HepG2 (cell line): ENCODE results near the gene KCNIP4. TPM values are rescaled to one million over a fixed set of nuclear protein-coding genes. Genes with fewer than 3 reads are reported as not detected.

Experiments
- ATAC-seq: fragments of 200-7000 bp; cut with Tn5 transposase; 3 replicates; pipeline ENCODE4 v1.9.1; 2020; ENCODE audit warnings: mild to moderate bottlenecking, moderate library complexity
- BruUV-seq: library from RNA; stranded (reverse); fragments of 400-500 nt; replicated peaks from 2 replicates; lab custom pipeline; 2021; lab: Mats Ljungman, UMichigan
- CTCF ChIA-PET: fragments of 300-600 bp; formaldehyde crosslinking; extraction: SDS; loops from one replicate; lab custom pipeline; 2021; ENCODE audit warnings: low total read pairs, inconsistent platforms, low intra/inter-chr PET ratio; lab: Yijun Ruan, JAX
- POLR2A ChIA-PET: fragments of 350-600 bp; sonication (Branson Sonifier 250); formaldehyde crosslinking; loops from one replicate; lab custom pipeline; 2020; ENCODE audit warnings: antibody characterized with exemption, inconsistent platforms; lab: Yijun Ruan, JAX
- DNase-seq: peaks from one replicate; pipeline ENCODE4 v3.0.0-alpha.2; 2015; ENCODE audit warnings: low spot score
- FAIRE-seq: peaks from 3 replicates; lab custom pipeline; 2011; peaks lifted over from hg19 to GRCh38; lab: Jason Lieb, UNC
- H2AFZ ChIP-seq: one replicate; pipeline ENCODE4 v1.6.1; 2011; ENCODE audit warnings: low read length, inconsistent platforms
- H3K27ac ChIP-seq: fragments of 300-600 bp; 3 replicates; pipeline ENCODE4 v1.8.0; 2011; ENCODE audit warnings: mixed run types, mild to moderate bottlenecking, mixed read lengths, low read length, inconsistent platforms; ENCODE audit not compliant: insufficient read depth; ENCODE audit errors: extremely low read length
- H3K27me3 ChIP-seq, 2 experiments: fragments of 200-600 bp in 1 of 2; 2 replicates in 1 of 2; 3 replicates in 1 of 2; pipeline versions ENCODE4 v1.6.0 to v1.8.0; 2011; ENCODE audit warnings: low read length in 2 of 2, mild to moderate bottlenecking in 2 of 2, moderate library complexity in 2 of 2, inconsistent platforms in 1 of 2; ENCODE audit not compliant: insufficient read depth in 2 of 2, control insufficient read depth in 1 of 2
- H3K36me3 ChIP-seq, 2 experiments: fragments of 200-600 bp in 1 of 2; replicated peaks in 1 of 2; 2 replicates in 1 of 2; 3 replicates in 1 of 2; pipeline versions ENCODE4 v1.5.1 to v1.8.0; 2011; ENCODE audit warnings: low read length in 2 of 2, inconsistent platforms in 1 of 2; ENCODE audit not compliant: insufficient read depth in 2 of 2, control insufficient read depth in 1 of 2
- H3K4me1 ChIP-seq: 2 replicates; pipeline ENCODE4 v1.5.1; 2012; ENCODE audit warnings: low read length, inconsistent platforms; ENCODE audit not compliant: insufficient read depth
- H3K4me2 ChIP-seq: 2 replicates; pipeline ENCODE4 v1.6.0; 2011; ENCODE audit warnings: low read depth, low read length, inconsistent platforms
- H3K4me3 ChIP-seq, 3 experiments: fragments of 200-600 bp in 1 of 3; sonication (generic), shearing (Covaris generic) in 1 of 3; replicated peaks in 1 of 3; 2 replicates each; pipeline ENCODE4 v1.5.1; 2011 to 2016; ENCODE audit warnings: low read length in 3 of 3, inconsistent platforms in 2 of 3, low read depth in 2 of 3, mild to moderate bottlenecking in 2 of 3, control low read depth in 1 of 3, mixed read lengths in 1 of 3; ENCODE audit not compliant: insufficient read depth in 1 of 3
- H3K79me2 ChIP-seq: one replicate; pipeline ENCODE4 v1.6.1; 2011; ENCODE audit warnings: low read length, inconsistent platforms; ENCODE audit not compliant: insufficient read depth
- H3K9ac ChIP-seq: 2 replicates; pipeline ENCODE4 v1.6.0; 2011; ENCODE audit warnings: mild to moderate bottlenecking, low read depth, low read length, inconsistent platforms; ENCODE audit not compliant: insufficient read depth
- H3K9me3 ChIP-seq: 2 replicates; pipeline ENCODE4 v1.5.1; 2012; ENCODE audit warnings: mild to moderate bottlenecking, low read length
- H4K20me1 ChIP-seq: 2 replicates; pipeline ENCODE4 v1.6.0; 2011; ENCODE audit warnings: inconsistent platforms, mild to moderate bottlenecking, low read length, moderate library complexity; ENCODE audit not compliant: insufficient read depth
- CEBPZ ChIP-seq: IDR thresholded peaks from 2 replicates; pipeline ENCODE4 v1.6.1; 2012; ENCODE audit warnings: low read length, improper control_type of control experiment
- DBP ChIP-seq: sonication (generic); formaldehyde crosslinking; IDR thresholded peaks from 2 replicates; pipeline ENCODE4 v1.4.0; 2020; ENCODE audit warnings: missing genetic modification reagents; ENCODE audit errors: not compliant biosample characterization
- ELK4 ChIP-seq: sonication (generic); formaldehyde crosslinking; IDR thresholded peaks from 2 replicates; pipeline ENCODE4 v1.9.0; 2021; ENCODE audit warnings: missing genetic modification reagents, borderline replicate concordance
- SALL1 ChIP-seq: sonication (generic); formaldehyde crosslinking; IDR thresholded peaks from 2 replicates; pipeline ENCODE4 v1.8.0; 2022; ENCODE audit warnings: mild to moderate bottlenecking, missing genetic modification reagents
- SRSF1 ChIP-seq: fragments of 200-400 bp; formaldehyde crosslinking; optimal IDR thresholded peaks from 2 replicates; pipeline ENCODE3; 2017; ENCODE audit warnings: mild to moderate bottlenecking, low read depth, low read length, moderate library complexity
- THAP11 ChIP-seq: IDR thresholded peaks from 2 replicates; pipeline ENCODE4 v1.6.1; 2016; ENCODE audit warnings: missing biosample characterization, missing genetic modification reagents
- ZBTB4 ChIP-seq: sonication (generic); formaldehyde crosslinking; IDR thresholded peaks from 2 replicates; pipeline ENCODE4 v1.4.0; 2020; ENCODE audit warnings: missing genetic modification reagents, mild to moderate bottlenecking, borderline replicate concordance
- ZKSCAN1 ChIP-seq: fragments of 150-350 bp; IDR thresholded peaks from 2 replicates; pipeline ENCODE4 v1.6.1; 2014; ENCODE audit warnings: low read length
- ZMYM2 ChIP-seq: sonication (generic); formaldehyde crosslinking; IDR thresholded peaks from 2 replicates; pipeline ENCODE4 v1.8.0; 2022; ENCODE audit warnings: mild to moderate bottlenecking, missing genetic modification reagents
- ZNF546 ChIP-seq: sonication (generic); formaldehyde crosslinking; conservative IDR thresholded peaks from 2 replicates; pipeline ENCODE4 v1.8.1; 2023; ENCODE audit warnings: mild to moderate bottlenecking, missing genetic modification reagents
- WGBS: methylation state at CpG from one replicate; pipeline ENCODE4 v1.1.6; 2017; ENCODE audit warnings: low lambda C conversion rate; 5-methylcytosine and 5-hydroxymethylcytosine counted together
- in situ Hi-C: cut with HindIII; loops from 2 replicates; pipeline ENCODE4 v1.10.0; 2017; ENCODE audit warnings: low pct_unique_long_range_greater_than_20kb; ENCODE audit not compliant: extremely low pct_ligation_motif_present
- intact Hi-C: fragments of 100-400 bp; cut with micrococcal nuclease; formaldehyde crosslinking; loops from one replicate; pipeline ENCODE4 v1.10.0; 2022; ENCODE audit not compliant: unreplicated experiment
- polyA plus RNA-seq, 8 experiments: library from polyadenylated mRNA; depleted of rRNA in 3 of 8; stranded (reverse) in 7 of 8; unstranded in 1 of 8; fragments of >200 nt; fragmentation: Illumina TruSeq in 4 of 8; extraction: Trizol in 4 of 8; gene quantifications; 2 replicates each; pipeline versions ENCODE4 v1.2.1 to v1.2.3, GENCODE V29; 2011 to 2016; ENCODE audit warnings: low read depth in 4 of 8, missing spikeins in 1 of 8, mixed read lengths in 1 of 8; ENCODE audit not compliant: insufficient read depth in 1 of 8
- total RNA-seq, 5 experiments: library from RNA; depleted of rRNA; stranded (reverse); fragments of >200 nt; fragmentation: Illumina TruSeq; extraction: Trizol; gene quantifications; 2 replicates each; pipeline ENCODE4 v1.2.3, GENCODE V29; 2016; ENCODE audit warnings: low read depth in 1 of 5

KCNIP4 gene
- total and polyA plus RNA-seq, 2 of the 13 experiments (the other 11 are each of a cell fraction or from before 2014, with no cell fraction given): 0.09 TPM; not detected in 1

- Histone ChIP-seq H4K20me1 (no peaks in the 10 kb centered on the region), H3K4me3 (no peak overlapping the region), H3K4me1 (no peaks in the 10 kb centered on the region), H3K27me3 (no peaks in the 10 kb centered on the region), H3K9ac (no peak overlapping the region), H3K36me3 (no peaks in the 10 kb centered on the region), H3K9me3 (no peaks in the 10 kb centered on the region), H3K4me2 (no peak overlapping the region), H3K79me2 (no peaks in the 10 kb centered on the region), H2AFZ (no peak overlapping the region)
- intact Hi-C loops (no loop called here), in situ Hi-C loops (no loop called here)
- BruUV-seq: no TSS peak
- ATAC-seq (no peak), FAIRE-seq (no peak), DNase-seq (no peak)
- WGBS: 36% methylated on average over 1 of the region's 1 CpG
- ChIA-PET POLR2A (no interaction called here), CTCF (no interaction called here)
- TF ChIP-seq ZMYM2: no peak
- no peak for TF ChIP-seq SALL1 (CRISPR knock-in tag)
- TF ChIP-seq CEBPZ: no peak
- no peak for TF ChIP-seq THAP11
- no peak for TF ChIP-seq ZNF546 (CRISPR knock-in tag)
- TF ChIP-seq ZKSCAN1: no peak
- TF ChIP-seq ZBTB4: no peak
- TF ChIP-seq DBP: no peak
- TF ChIP-seq SRSF1: no peak
- TF ChIP-seq ELK4 (CRISPR knock-in tag): no peak
- TF ChIP-seq, all 625 proteins: peak for 0
- H3K27ac ChIP-seq: no peak overlapping the region
Measured at GRCh38 chr4:21529214-21529613, 419.4 kb downstream of the KCNIP4 start.
